ENCODE data around the gene ROGDI.

DNA sequence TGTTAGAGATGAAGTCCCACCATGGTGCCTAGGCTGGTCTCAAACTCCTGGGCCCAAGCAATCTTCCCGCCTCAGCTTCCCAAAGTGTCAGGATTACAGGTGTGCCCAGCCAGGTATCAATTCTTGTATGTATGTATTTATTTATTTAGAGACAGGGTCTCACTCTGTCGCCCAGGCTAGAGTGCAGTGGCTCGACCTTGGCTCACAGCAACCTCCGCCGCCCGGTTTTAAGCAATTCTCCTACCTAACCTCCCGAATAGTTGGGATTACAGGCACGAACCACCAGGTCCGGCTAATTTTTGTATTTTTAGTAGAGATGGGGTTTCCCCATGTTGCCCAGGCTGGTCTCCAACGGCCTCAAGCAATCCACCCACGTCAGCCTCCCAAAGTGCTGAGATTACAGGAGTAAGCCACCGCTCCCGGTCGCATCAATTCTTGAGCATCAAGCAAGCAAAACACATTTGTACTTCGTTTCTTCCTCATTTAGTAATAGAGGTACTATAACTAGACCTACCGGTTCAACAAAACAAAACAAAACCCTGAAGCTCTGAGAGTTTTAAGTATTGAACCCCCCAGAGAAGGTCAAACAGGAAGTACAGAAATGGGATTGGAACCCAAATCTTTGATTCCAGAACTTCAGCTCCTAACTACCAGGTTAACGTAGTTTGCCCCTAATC, 34.4 kb downstream of the ROGDI start:
- TF ChIP-seq CTCF (IDR thresholded peaks at IDR 0.05) = no peak
- no peak for TF ChIP-seq POLR2A (IDR thresholded peaks at IDR 0.05)

All from body of pancreas (tissue), 4 donors.